ENCODE measurements around the gene IGSF11. TPM values are rescaled to one million over a fixed set of nuclear protein-coding genes. Genes with fewer than 3 reads are reported as not detected.

IGSF11 gene
- total RNA-seq, 6 experiments from 2014 or later: not detected

DNA sequence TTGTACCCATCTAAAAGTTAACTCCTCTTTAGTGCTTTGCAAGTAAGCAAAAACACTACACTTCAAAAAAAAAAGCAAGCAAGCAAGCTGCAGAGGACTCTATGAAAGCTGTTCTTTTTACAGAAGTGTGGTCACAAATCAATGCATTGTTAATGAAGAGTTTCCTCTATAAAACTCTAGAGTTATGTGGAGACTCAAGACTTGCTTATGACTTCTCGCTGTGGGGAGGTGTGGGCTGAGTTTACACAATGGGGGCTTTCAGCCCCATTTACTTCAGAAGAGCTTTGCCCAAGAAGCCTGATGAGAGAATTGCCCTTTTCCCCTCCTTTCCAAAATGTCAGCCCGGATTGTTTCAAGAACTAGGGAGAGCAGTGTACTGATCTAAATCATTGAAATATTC, 144.4 kb downstream of the IGSF11 start:
- no peak overlapping the region for H3K27ac Mint-ChIP-seq
- no peak overlapping the region for H3K4me3 Mint-ChIP-seq
- DNase-seq: no peak
- H3K36me3 Mint-ChIP-seq (ENCODE audit: low read depth): no peaks in the 10 kb centered on the region
- H3K27me3 Mint-ChIP-seq (ENCODE audit: insufficient read depth): peaks cover 14% of the 10 kb centered on the region
- no peaks in the 10 kb centered on the region for H3K9me3 Mint-ChIP-seq
- H3K4me1 Mint-ChIP-seq (ENCODE audit: low read depth): no peaks in the 10 kb centered on the region
- TF ChIP-seq, protein P1, sequence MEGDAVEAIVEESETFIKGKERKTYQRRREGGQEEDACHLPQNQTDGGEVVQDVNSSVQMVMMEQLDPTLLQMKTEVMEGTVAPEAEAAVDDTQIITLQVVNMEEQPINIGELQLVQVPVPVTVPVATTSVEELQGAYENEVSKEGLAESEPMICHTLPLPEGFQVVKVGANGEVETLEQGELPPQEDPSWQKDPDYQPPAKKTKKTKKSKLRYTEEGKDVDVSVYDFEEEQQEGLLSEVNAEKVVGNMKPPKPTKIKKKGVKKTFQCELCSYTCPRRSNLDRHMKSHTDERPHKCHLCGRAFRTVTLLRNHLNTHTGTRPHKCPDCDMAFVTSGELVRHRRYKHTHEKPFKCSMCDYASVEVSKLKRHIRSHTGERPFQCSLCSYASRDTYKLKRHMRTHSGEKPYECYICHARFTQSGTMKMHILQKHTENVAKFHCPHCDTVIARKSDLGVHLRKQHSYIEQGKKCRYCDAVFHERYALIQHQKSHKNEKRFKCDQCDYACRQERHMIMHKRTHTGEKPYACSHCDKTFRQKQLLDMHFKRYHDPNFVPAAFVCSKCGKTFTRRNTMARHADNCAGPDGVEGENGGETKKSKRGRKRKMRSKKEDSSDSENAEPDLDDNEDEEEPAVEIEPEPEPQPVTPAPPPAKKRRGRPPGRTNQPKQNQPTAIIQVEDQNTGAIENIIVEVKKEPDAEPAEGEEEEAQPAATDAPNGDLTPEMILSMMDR (IDR thresholded peaks at IDR 0.05): no peak

DNA sequence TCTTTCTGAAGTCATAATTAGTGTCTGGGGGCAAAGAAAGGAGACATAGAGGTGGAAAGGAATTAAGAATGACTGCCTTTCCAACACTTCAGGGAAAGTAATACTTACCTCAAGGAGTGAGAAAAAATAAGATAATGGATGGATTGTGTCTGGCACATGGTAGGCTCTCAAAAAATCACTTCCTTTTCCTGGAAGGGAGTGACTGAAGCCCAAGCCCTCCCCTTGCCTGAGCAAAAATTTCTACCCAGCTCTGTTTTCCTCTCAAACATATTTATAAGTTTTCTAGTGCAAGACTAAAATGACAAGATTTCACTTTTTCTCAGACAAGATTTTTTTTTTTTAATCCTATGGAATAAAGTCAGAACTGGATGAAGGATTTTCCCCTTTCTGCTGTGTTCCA, 145.0 kb downstream of the IGSF11 start:
- Mint-ChIP-seq H3K27ac (no peak overlapping the region), H3K4me1 (ENCODE audit: low read depth) (no peaks in the 10 kb centered on the region), H3K4me3 (no peak overlapping the region), H3K27me3 (ENCODE audit: insufficient read depth) (peaks cover 14% of the 10 kb centered on the region), H3K36me3 (ENCODE audit: low read depth) (no peaks in the 10 kb centered on the region), H3K9me3 (no peaks in the 10 kb centered on the region)
- TF ChIP-seq, protein P1 (IDR thresholded peaks at IDR 0.05): no peak
- no peak for DNase-seq

DNA sequence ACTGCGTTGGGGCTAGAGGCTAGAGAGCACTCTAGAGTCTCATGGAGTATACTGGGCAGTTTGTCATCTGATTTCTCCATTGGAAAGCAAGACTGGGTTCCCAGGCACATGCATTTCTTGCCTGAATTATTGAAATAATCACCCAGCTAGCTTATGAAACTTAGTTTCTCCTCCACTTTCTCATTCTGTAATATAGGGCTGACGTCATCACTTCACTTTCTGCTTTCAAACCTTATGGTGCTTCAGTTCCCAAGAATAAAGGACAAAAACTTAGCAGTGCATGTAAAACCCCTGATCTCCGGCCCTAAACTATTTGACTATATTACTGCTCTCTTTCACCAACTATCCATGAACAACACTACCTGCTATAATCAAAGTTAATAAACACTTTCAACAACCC, 147.9 kb downstream of the IGSF11 start:
- no peaks in the 10 kb centered on the region for H3K36me3 Mint-ChIP-seq (ENCODE audit: low read depth)

DNA sequence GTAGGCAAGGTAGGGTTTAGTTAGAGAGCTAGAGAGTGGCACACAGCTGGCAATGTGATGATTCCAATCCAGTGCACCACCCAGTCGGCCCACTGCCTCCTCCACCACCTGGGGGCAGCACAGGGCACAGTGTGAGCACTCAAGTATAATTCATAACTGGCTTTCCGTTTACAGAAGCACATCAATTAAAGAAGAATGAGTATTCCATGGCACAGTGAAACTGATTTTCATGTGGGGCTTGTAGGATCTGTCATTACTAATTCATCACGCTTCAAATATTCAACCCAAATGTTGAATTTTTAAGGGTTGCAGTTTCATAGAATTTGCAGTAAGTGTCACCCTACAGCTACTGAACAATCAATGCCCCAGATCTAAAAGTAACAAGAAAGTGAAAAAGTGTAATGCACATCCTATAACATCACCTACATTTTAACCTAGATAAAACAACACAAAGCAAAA, 149.9 kb downstream of the IGSF11 start:
- Mint-ChIP-seq H3K4me1 (ENCODE audit: low read depth) (no peaks in the 10 kb centered on the region), H3K27ac (no peak overlapping the region), H3K27me3 (ENCODE audit: insufficient read depth) (peaks cover 16% of the 10 kb centered on the region), H3K9me3 (no peaks in the 10 kb centered on the region), H3K36me3 (ENCODE audit: low read depth) (no peaks in the 10 kb centered on the region), H3K4me3 (no peak overlapping the region)
- DNase-seq: peak; percentile 30
- TF ChIP-seq, protein P1 (IDR thresholded peaks at IDR 0.05): peak; percentile 89

More for the DNA sequence above, 147.9 kb downstream of the IGSF11 start:
- DNase-seq: no peak
- H3K27me3 Mint-ChIP-seq (ENCODE audit: insufficient read depth): peaks cover 14% of the 10 kb centered on the region
- H3K9me3 Mint-ChIP-seq: no peaks in the 10 kb centered on the region
- no peak overlapping the region for H3K27ac Mint-ChIP-seq
- no peak overlapping the region for H3K4me3 Mint-ChIP-seq
- no peaks in the 10 kb centered on the region for H3K4me1 Mint-ChIP-seq (ENCODE audit: low read depth)
- TF ChIP-seq, protein P1 (IDR thresholded peaks at IDR 0.05): no peak

DNA sequence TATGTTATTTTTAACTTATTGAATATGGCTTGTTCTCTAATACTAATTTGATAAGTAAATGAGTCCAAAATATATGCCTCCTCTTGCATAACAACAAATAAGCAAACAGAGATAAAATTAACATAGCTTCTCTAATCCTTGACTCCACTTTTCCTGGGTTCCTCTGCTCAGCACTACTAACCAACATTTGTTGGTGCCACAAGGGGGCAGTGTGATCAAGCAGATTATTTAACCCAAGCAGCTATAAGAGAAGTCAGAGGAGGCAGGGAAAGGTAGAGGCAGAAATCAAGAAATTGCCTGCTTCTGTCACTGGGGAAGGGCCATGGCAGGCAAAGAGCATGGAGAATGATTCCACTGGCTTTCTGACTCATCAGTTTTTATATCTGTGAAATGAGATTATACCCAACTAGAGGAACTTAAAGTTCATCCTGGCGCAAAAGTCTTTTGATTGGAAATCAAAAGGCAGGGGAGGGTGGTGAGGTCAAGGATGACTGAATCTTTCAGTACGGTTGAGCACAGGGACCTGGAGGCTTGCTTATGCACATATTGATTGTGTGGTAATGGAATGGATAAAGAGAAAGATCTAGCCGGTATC, 152.2 kb downstream of the IGSF11 start:
- no peak overlapping the region for H3K27ac Mint-ChIP-seq
- H3K4me1 Mint-ChIP-seq (ENCODE audit: low read depth): no peaks in the 10 kb centered on the region
- no peaks in the 10 kb centered on the region for H3K9me3 Mint-ChIP-seq
- peaks cover 11% of the 10 kb centered on the region for H3K27me3 Mint-ChIP-seq (ENCODE audit: insufficient read depth)
- no peak overlapping the region for H3K4me3 Mint-ChIP-seq
- DNase-seq: peak; percentile 50
- no peaks in the 10 kb centered on the region for H3K36me3 Mint-ChIP-seq (ENCODE audit: low read depth)
- TF ChIP-seq, protein P1 (IDR thresholded peaks at IDR 0.05): peak; percentile 92
